Posterior cingulate gyrus (tissue), 11 donors: ENCODE results near the gene AGXT.
A peak's percentile ranks its signal among the peaks of the same experiment; 100 is the strongest.

Experiments
- DNase-seq, 10 donors: peaks; one replicate each; pipeline versions ENCODE4 v3.0.0 to v3.0.0-alpha.2; 2020 to 2021; ENCODE audit warnings: mixed read lengths in 3 of 10
- intact Hi-C: fragments of 100-400 bp; cut with DNase I; formaldehyde crosslinking; loops from one replicate; pipeline ENCODE4 v1.15.1; 2023

Gene AGXT

GRCh38 chr2:240906911-240907590 lies 38.4 kb downstream of the AGXT start:
- intact Hi-C loops, result no loop called here
- peak in 3 of 10 donors; percentile 27 to 54 (median 53) for DNase-seq

- intact Hi-C loops, result no loop called here
- no peak for DNase-seq
Measured at GRCh38 chr2:240909216-240909974, 40.8 kb downstream of the AGXT start.

- no peak for DNase-seq
- intact Hi-C loops, result no loop called here
Measured at GRCh38 chr2:240911641-240912265, 43.1 kb downstream of the AGXT start.

GRCh38 chr2:240912878-240913809 lies 44.5 kb downstream of the AGXT start:
- intact Hi-C loops, result no loop called here

DNA sequence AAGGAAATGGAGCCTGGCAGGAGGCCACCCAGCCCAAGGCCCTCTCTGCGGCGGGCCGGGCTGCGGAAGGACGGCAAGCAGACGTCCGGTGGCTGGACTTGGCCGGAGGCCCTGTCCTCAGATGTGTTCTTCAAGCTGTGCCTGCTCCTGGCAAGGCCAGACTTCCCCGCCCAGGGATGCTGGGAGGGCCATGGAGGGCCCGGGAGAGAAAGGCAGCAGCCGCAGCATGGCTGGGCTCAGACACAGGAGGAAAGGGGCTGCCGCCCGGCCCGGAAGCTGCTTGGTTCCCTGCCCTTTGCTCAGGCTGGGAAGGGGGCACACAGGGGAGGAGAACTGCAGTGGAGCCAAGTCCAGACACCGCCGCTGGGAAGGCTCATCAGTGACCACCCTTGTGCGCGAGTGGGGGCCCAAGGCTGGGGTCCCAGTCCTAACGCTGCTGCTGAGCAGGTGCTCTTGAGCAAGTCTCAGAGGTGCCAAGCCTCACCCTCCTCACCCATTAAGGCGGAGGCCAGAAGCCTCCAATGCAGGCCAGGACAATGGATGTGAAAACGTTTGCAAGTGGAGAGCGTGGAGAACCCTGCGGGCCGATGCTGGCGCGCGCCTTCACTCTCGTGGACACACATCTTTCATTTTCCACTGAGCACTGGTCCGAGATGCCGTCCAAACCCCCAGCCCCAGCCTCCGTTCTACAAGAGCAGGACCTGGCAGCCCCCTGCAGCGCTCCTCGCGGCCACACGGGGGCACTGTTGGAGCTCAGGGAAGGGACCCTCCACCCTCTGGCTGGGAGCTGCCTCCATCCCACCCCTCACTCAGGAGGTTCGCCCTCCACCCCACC lies 45.4 kb downstream of the AGXT start:
- DNase-seq, result peak in 9 of 10 donors; percentile 36 to 91 (median 60)

More at GRCh38 chr2:240912878-240913809, 44.5 kb downstream of the AGXT start:
- DNase-seq, result no peak

DNA sequence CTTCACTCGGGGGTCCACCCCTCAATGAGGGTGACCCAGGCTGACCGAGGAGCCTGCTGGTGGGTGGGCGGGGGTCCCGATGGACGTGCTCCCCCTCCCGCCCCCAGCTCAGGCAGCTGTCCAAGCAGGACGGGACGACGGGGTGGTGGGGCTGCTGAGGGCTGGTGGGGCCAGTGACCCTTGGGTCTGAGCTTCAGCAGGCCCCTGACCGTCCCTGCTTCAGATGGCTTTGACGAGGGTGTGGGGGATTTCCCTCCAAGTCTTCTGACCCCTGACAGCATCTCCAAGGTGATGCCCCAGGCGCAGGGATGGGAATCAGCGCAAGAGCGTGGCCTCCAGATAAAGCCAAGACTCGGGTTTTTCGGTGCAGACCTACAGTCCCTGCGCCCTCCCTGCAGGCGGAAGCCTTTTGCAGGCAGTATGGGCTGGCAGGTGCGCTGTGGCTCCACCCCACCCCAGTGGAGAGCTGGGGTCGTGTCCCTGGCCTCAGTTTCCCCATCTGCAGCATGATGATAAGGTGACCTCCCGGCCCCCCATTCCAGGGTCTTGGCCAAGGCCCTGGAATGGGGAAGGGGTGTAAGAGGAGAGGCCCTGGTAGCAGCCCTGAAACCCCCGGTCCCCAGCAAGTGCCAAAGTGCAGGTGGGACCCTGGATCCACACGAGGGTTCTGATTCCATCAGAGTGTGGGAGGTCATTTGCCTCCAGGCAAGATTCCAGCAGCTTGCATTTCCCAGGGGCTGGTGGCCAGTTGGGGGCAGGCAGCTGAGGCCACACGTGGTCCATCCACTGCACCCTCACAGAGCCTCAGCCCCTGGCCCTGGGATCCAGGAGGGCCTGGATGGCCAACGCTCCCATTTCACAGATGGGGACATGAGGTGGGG lies 46.3 kb downstream of the AGXT start:
- DNase-seq, result peak in 4 of 10 donors; percentile 9 to 75 (median 62)
- intact Hi-C loops, result no loop called here

More for the DNA sequence above, 45.4 kb downstream of the AGXT start:
- intact Hi-C loops, result no loop called here

DNA sequence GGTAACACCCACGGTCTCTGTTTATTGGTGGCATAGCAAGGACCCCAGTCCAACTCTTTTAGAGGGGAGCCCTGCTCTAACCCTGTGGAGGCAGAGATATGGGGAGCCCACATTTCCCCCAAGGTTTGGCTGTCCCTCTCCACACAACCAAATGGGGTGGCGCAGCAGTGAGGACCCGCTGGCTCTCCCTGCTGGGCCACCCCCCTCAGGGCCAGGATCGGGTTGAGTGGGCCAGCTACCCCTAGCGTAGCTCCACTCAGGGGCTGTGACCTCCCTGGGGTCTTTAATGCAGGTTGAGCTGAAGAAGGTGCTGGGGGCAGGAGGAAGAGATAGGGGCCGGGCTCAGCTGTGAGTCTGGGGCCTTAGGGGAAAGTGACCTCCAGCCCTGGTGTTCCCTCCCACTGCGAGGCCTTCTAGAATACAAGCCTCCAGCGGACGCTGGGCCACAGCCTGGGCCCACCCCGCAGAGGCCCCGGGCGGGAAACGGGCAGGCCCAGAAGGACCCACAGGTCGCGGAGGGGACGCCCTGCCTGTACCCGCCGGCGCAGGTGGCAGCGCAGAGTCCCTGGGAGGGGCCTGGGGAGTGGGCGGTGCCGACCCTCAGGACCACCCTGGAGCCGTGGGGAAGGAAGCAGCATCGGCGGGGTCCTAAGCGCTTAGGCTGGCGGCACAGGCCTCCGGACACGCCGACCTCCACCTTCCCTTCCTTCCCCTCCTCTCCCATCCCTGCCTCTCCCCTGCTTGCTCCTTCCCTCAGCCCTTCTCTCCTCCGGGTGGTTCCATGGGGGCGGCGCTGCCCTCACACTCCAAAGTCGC lies 47.1 kb downstream of the AGXT start:
- intact Hi-C loops, result no loop called here
- DNase-seq, result peak in 4 of 10 donors; percentile 15 to 80 (median 52)

GRCh38 chr2:240916571-240917008 lies 48.0 kb downstream of the AGXT start:
- intact Hi-C loops, result no loop called here
- DNase-seq, result peak in 4 of 10 donors; percentile 19 to 83 (median 70)

- intact Hi-C loops, result no loop called here
- peak in 5 of 10 donors; percentile 2 to 81 (median 35) for DNase-seq
Measured at GRCh38 chr2:240917009-240917683, 48.5 kb downstream of the AGXT start.

DNA sequence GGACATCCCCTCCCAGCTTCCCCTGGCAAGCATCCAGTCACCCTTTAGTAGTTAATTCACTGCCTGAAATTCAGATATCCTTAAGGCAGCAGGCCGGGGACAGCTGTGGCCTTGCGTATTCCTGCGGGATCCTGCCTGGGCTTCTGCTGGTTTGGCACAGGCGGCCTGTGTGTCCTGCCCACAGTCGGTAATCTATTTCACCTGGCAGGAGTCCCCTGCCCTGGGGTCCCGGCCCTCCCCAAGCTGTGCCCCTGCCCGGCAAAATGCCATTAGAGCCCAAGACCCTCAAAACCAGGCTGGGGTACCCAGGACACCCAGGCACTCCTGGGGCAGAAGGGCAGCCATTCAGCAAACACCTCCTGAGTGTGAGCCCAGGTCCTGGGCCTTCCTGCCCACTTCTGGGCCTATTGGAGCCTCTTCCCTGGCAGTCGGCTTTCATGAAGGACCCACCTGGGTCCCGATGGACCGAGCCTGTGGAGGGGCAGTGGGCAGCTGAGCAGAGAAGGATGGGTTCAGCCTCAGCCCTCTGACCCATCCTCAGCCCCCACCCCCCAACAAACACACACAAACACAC lies 49.1 kb downstream of the AGXT start:
- intact Hi-C loops, result no loop called here
- peak in 6 of 10 donors; percentile 4 to 78 (median 20) for DNase-seq

- intact Hi-C loops, result no loop called here
- peak in 6 of 10 donors; percentile 2 to 79 (median 37) for DNase-seq
Measured at GRCh38 chr2:240918258-240919091, 49.9 kb downstream of the AGXT start.

DNA sequence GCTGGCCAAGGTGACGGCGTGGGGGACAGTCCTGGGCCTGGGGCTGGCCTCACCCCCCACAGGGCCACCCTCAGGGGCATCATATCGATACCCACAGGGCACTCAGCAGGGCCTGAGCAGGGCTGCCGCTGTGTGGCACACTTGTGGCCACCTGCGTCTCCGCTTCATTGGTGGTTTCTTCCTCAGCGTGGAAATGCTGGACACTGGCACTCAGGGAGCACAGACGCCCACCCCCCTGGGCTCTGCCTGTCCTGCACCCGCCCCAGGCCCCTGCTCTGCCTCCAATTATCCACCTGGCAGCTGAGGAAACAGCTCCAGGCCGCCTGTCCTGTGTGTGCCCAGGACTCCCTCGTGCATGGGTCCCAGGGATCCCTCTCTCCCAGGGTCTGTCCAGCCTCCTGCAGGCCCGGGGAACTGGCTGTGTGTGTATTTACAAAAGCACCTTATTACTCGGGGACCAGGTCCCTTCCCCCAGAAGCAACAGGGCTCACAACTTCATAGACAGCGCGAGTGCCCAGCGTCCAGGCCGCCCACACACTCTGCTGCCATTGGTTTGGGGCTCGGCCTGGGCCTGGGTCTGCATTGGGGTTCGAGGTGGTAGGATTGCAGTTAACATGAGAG lies 50.6 kb downstream of the AGXT start:
- intact Hi-C loops, result no loop called here
- peak in 8 of 10 donors; percentile 1 to 62 (median 10) for DNase-seq

DNA sequence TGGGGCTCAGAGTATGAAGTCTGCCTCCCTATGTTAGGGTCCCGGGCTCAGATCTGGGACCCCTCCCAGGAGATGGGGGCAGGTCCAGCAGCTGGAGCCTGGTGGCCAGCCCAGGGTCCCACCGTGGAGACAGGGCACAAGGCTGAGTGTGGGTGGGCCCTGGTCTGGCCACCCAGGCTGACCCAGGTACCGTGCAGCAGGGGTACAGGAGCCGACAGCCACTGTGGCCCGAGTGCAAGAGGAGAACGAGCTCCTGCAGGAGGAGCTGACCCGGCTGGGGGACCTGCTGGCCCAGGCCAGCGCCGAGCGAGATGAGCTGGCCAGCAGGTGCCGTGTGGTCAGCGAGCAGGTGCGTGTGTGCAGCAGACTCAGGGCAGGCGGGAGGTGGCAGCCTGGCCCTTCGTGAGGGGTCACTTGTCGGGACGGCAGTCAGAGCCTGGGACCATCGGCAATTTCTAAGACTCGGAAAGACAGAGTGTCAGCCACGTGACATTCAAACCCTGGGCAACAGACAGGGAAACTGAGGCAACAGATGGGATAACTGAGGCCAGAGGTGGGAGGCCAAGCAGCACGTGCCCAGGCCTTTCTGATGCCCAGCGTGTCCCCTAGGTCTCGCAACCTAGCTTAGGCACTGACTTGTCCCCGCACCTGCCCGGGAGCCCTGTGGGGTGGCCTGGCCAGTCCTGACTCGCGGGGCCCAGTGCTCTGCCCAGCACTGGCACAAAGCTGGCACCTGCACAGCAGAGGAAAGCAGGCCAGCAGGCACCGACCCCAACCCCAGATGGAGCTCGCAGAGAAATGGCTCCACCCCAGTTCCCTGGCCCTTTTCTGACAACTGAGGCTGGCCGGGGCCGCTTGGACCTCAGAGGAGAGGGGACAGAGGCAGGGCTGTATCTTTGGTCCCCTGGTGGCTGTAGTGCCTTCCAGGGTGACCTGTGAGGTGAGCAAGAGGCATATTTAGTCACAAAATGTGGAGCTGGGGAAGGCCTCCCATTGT lies 51.5 kb downstream of the AGXT start:
- intact Hi-C loops, result no loop called here
- peak in 8 of 10 donors; percentile 3 to 82 (median 10) for DNase-seq

GRCh38 chr2:240920783-240921231 lies 52.2 kb downstream of the AGXT start:
- peak in 9 of 10 donors; percentile 2 to 79 (median 9) for DNase-seq
- intact Hi-C loops, result no loop called here
